BJ (cell line): ENCODE data around the gene CERK. TPM values are rescaled to one million over a fixed set of nuclear protein-coding genes. Genes with fewer than 3 reads are reported as not detected.

Source experiments
- CTCF ChIA-PET: fragments of 350-600 bp; formaldehyde crosslinking; extraction: SDS; loops from one replicate; lab custom pipeline; 2021; ENCODE audit warnings: antibody characterized with exemption, inconsistent platforms; lab: Yijun Ruan, JAX
- POLR2A ChIA-PET: fragments of 300-600 bp; sonication (Branson Sonifier 250); formaldehyde crosslinking; extraction: SDS; loops from one replicate; lab custom pipeline; 2021; ENCODE audit warnings: antibody characterized with exemption; lab: Charles Lee
- DNase-seq: peaks from one replicate; pipeline ENCODE4 v3.0.0-alpha.2; 2011; ENCODE audit warnings: low read depth
- H3K27me3 ChIP-seq: 2 replicates; pipeline ENCODE4 v1.6.0; 2011; ENCODE audit warnings: low read length; ENCODE audit not compliant: control insufficient read depth, insufficient read depth
- H3K36me3 ChIP-seq: 2 replicates; pipeline ENCODE4 v1.5.1; 2011; ENCODE audit warnings: low read length; ENCODE audit not compliant: control insufficient read depth, insufficient read depth
- H3K4me3 ChIP-seq: 2 replicates; pipeline ENCODE4 v1.5.1; 2011; ENCODE audit warnings: low read depth, mild to moderate bottlenecking, control low read depth, low read length
- CTCF ChIP-seq: IDR thresholded peaks from 2 replicates; pipeline ENCODE4 v1.5.1; 2011; ENCODE audit warnings: low read depth, mild to moderate bottlenecking, control low read depth, inconsistent platforms, low read length, moderate library complexity; ENCODE audit not compliant: insufficient read depth
- polyA plus RNA-seq: library from polyadenylated mRNA; depleted of rRNA; stranded (reverse); fragments of >200 nt; gene quantifications from 2 replicates; pipeline ENCODE4 v1.2.3, GENCODE V29; 2011

CERK gene
- polyA plus RNA-seq, 1 experiment = 32.6 TPM

GRCh38 chr22:46690146-46690545 lies 47.9 kb downstream of the CERK start:
- no peaks in the 10 kb centered on the region for H3K27me3 ChIP-seq
- H3K4me3 ChIP-seq = no peak overlapping the region
- H3K36me3 ChIP-seq = peaks cover 32% of the 10 kb centered on the region
- POLR2A ChIA-PET = no interaction called here
- no peak for DNase-seq
- CTCF ChIA-PET = no interaction called here
- TF ChIP-seq CTCF = no peak

GRCh38 chr22:46688949-46689348 lies 49.1 kb downstream of the CERK start:
- POLR2A ChIA-PET = no interaction called here
- Histone ChIP-seq H3K4me3 (no peak overlapping the region), H3K36me3 (peaks cover 24% of the 10 kb centered on the region), H3K27me3 (no peaks in the 10 kb centered on the region)
- TF ChIP-seq CTCF = no peak
- no peak for DNase-seq
- CTCF ChIA-PET = no interaction called here

GRCh38 chr22:46687460-46687859 lies 50.6 kb downstream of the CERK start:
- no peak for DNase-seq
- no peak overlapping the region for H3K4me3 ChIP-seq
- ChIA-PET CTCF (interaction anchor here (0.6 kb wide), 1 partner anchor 289 kb away, joined by 3 read pairs; no protein-coding TSS in a partner anchor), POLR2A (no interaction called here)
- no peak for TF ChIP-seq CTCF
- H3K27me3 ChIP-seq = no peaks in the 10 kb centered on the region
- peaks cover 20% of the 10 kb centered on the region for H3K36me3 ChIP-seq

GRCh38 chr22:46687048-46687444 lies 51.0 kb downstream of the CERK start:
- no peak for DNase-seq
- ChIA-PET POLR2A (no interaction called here), CTCF (interaction anchor here (0.6 kb wide), 1 partner anchor 289 kb away, joined by 3 read pairs; no protein-coding TSS in a partner anchor)
- TF ChIP-seq CTCF = no peak
- Histone ChIP-seq H3K36me3 (peaks cover 20% of the 10 kb centered on the region), H3K4me3 (no peak overlapping the region), H3K27me3 (no peaks in the 10 kb centered on the region)

GRCh38 chr22:46686221-46687047 lies 51.6 kb downstream of the CERK start:
- CTCF ChIA-PET = no interaction called here
- DNase-seq = no peak
- POLR2A ChIA-PET = no interaction called here

More at GRCh38 chr22:46686221-46687047, 51.6 kb downstream of the CERK start:
- Histone ChIP-seq H3K27me3 (no peaks in the 10 kb centered on the region), H3K4me3 (no peak overlapping the region), H3K36me3 (peaks cover 16% of the 10 kb centered on the region)
- TF ChIP-seq CTCF = no peak
